Posterior cingulate gyrus (tissue), 11 donors: ENCODE results near the gene WIPI1.
A peak's percentile ranks its signal among the peaks of the same experiment; 100 is the strongest.

Source experiments
- DNase-seq, 10 donors: peaks; one replicate each; pipeline versions ENCODE4 v3.0.0 to v3.0.0-alpha.2; 2020 to 2021; ENCODE audit warnings: mixed read lengths in 3 of 10
- intact Hi-C: fragments of 100-400 bp; cut with DNase I; formaldehyde crosslinking; loops from one replicate; pipeline ENCODE4 v1.15.1; 2023

Gene WIPI1

GRCh38 chr17:68441070-68441770, 16.1 kb downstream of the WIPI1 start:
- intact Hi-C loops = no loop called here
- DNase-seq = no peak

DNA sequence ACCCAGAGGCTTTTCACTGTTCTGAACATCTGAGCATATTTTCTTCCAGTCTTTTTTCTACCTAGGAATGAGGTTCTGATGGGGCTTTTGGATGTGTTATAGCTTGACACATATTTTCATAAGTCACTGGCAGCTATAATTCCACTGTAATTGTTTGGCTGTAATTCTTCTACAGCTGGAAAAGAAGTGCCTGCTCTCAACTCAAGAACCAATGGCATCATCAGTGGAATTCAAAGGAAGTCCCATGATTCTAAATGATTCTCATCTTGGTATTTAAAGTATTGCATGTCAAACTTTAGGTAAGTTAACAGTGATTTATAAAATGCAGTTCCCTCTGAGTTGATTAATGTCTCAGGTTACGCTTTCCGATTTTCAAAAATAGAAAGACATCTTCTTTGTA, 16.8 kb downstream of the WIPI1 start:
- intact Hi-C loops = no loop called here
- no peak for DNase-seq

GRCh38 chr17:68439656-68440290, 17.5 kb downstream of the WIPI1 start:
- no peak for DNase-seq
- intact Hi-C loops = loop anchor here (5.0 to 10.0 kb wide), 2 partner anchors 177 to 265 kb away; no protein-coding TSS in a partner anchor

DNA sequence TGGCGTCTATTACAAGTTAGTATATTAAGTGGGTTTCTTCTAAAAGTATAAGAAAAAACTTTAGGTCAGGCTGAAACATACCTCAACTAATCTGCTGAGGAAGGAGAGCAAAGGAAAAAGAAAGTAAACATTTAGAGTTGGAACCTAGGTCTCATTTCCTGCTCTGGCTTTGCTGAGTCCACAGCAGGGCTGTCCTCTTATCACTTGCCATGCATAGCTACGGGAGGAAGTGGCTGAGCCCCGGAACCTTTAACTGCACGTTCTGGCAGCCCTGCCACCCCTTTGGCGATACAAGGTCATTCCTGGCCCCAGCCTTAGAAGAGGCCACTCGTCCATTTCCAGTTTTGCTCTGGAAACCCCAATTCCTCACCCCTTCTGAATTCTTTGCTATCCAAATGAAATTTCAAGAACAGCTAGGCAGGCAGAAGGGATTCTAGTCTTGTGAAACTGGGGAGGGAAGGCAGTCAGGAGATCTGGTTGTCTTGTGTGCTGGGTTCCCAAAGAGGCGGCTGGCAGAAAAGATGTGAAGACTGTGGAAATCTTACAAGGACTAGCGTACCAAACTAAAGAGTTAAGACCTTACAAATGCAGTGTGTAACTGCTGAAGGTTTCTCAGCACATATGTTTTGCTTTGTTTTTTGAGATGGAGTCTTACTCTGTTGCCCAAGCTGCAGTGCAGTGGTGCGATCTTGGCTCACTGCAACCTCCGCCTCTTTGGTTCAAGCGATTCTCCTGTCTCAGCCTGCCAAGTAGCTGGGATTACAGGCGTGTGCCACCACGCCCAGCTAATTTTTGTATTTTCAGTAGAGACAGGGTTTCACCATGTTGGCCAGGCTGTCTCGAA, 19.1 kb downstream of the WIPI1 start:
- intact Hi-C loops = loop anchor here (5.0 to 10.0 kb wide), 2 partner anchors 176 to 263 kb away; no protein-coding TSS in a partner anchor
- DNase-seq = no peak

GRCh38 chr17:68435876-68436842, 21.1 kb downstream of the WIPI1 start:
- DNase-seq = peak in 7 of 10 donors; percentile 61 to 91 (median 69)
- intact Hi-C loops = loop anchor here (5.0 to 10.0 kb wide), 2 partner anchors 174 to 261 kb away; no protein-coding TSS in a partner anchor

DNA sequence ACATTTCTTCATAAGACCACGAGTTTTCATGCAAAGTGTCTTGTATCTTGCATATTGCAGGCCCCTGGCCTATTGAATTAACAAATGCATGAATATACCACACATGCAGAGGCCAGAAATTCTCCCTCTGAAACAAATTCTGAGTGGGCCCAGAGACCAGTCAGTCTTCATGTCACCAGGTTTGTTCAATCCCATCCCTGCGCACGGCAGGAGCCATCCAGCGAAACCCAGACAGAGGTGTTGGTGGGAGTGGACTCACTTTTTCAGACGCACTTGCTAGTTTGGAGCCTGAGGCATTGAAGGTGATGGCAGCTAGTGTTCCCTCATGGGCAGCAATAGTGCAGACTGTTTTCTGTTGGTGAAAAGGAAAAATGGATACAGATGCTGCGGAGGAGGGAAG, 21.9 kb downstream of the WIPI1 start:
- no peak for DNase-seq
- intact Hi-C loops = loop anchor here (5.0 to 10.0 kb wide), 2 partner anchors 173 to 261 kb away; no protein-coding TSS in a partner anchor

GRCh38 chr17:68433911-68434508, 23.3 kb downstream of the WIPI1 start:
- intact Hi-C loops = loop anchor here (10.0 kb wide), 1 partner anchor 259 kb away; no protein-coding TSS in a partner anchor
- DNase-seq = peak in 2 of 10 donors; percentile 48 to 79

GRCh38 chr17:68433211-68433610, 24.1 kb downstream of the WIPI1 start:
- intact Hi-C loops = loop anchor here (10.0 kb wide), 1 partner anchor 258 kb away; no protein-coding TSS in a partner anchor
- no peak for DNase-seq

DNA sequence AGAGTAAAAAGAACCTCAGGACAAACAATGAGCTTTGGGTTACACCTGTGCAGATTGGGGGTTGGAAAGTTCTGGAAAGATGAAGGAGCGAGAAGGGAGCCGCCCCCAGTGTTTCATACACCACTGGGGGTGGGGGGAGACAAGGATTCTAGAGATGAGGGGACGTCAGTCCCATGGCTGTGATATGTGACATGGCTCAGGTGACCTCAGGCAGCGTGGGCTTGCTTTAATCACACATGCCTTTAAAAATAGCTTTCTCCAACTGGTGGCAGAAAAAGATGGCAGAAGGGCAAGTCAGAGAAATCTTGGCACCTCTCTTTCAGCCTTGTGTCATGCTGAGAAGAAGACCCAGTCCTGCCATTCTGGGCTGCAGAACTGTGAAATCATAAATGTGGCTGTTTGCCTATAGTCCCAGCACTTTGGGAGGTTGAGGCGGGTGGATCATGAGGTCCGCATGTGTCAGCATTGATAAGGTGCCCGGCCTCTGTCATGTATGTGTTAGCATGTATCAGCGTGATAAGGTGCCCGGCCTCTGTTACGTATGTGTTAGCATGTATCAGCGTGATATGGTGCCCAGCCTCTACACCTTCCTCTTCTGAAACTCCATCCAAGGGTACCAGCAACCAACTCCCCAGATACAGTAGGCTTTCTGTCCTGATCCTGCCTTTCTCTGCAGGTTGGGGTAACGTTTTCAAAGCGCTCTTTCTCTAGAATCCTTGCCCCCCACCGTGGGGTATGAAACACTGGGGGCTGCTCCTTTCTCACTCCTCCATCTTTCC, 25.0 kb downstream of the WIPI1 start:
- DNase-seq = no peak
- intact Hi-C loops = loop anchor here (10.0 kb wide), 1 partner anchor 257 kb away; no protein-coding TSS in a partner anchor

DNA sequence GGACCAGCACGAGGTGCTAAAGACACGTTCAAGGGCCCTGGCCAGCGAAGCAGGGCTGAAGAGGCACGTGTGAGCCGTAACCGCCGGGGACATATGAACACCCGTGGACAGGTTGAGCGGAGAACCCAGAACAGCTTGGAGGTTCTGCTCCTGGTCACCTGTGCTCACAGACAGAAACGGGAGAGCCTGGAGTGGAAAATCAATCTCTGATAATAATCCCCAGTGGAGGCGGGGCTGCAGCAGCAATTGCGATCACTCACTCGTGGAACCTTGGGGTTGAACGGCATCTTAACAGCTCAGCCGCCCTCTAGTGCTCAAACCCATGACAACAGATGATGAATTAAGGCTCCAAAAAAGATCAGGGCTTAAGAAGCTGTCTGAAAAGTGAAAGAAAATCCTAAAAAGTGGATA, 25.6 kb downstream of the WIPI1 start:
- intact Hi-C loops = loop anchor here (10.0 kb wide), 1 partner anchor 257 kb away; no protein-coding TSS in a partner anchor
- no peak for DNase-seq

DNA sequence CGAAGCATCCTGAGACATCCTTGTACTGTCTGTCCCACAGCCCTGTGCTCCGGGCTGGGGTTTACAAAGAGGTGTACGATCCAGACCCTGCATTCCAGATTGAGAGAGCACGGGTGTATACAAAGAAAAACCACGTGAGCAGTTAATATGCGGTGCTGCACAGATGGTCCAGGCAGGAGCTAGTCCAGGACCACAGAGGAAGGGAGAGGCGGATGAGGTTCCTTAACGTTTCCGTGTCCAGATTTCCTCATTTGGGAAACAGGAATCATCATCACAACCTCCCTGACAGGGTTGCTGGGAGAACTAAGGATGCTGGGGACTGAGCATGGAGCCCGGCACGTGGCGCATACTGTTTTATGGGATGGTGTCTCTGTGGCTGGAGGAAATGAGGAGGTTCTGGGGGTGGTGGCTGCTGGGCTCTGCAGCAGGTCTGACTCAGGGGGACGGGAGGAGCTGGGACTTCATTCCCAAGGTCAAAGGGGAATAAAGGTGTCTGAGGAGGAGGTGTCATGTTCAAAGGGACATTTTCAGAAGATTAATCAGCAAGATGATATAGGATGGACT, 26.2 kb downstream of the WIPI1 start:
- no peak for DNase-seq
- intact Hi-C loops = loop anchor here (10.0 kb wide), 1 partner anchor 256 kb away; no protein-coding TSS in a partner anchor

DNA sequence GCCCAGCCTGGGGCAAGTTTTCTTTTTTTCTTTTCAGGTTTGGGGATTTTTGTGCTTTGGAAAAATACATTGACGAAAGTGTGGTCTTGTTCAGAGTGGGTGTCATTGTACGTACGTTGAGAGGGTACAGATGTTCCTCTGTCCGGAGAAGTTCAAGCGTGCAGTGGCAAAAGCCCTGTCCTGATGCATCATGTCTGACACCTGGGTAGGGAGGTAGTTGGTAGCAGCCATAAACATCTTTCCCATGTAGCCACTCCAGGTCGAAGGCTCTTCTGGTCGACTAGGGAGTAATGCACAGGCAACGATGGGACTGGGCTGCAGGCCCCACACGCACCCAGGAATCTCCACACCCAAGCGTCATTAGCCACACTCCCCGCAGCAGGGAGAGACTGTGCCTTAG, 27.4 kb downstream of the WIPI1 start:
- no peak for DNase-seq
- intact Hi-C loops = loop anchor here (10.0 kb wide), 1 partner anchor 255 kb away; no protein-coding TSS in a partner anchor

GRCh38 chr17:68428498-68429172, 28.7 kb downstream of the WIPI1 start:
- DNase-seq = no peak
- intact Hi-C loops = no loop called here

DNA sequence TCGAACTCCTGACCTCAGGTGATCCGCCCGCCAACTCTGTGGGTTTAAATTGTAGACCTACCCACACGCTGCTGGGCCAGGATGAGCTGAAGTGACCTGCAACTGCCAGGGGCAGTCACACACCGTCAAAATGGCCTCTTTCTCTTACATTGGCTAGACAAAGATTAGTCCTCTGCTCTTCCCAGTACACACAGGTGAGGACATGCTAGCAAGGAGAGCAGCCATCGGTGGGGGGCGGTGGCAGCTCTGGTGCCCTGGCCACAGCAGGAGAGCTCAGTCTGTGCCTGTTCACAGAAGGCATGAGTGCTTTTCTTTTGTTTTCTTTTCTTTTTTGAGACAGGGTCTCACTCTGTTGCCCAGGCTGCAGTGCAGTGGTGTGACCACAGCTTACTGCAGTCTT, 29.7 kb downstream of the WIPI1 start:
- no peak for DNase-seq
- intact Hi-C loops = no loop called here

- no peak for DNase-seq
- intact Hi-C loops = no loop called here
Observed at GRCh38 chr17:68425979-68426378, 31.3 kb downstream of the WIPI1 start.

DNA sequence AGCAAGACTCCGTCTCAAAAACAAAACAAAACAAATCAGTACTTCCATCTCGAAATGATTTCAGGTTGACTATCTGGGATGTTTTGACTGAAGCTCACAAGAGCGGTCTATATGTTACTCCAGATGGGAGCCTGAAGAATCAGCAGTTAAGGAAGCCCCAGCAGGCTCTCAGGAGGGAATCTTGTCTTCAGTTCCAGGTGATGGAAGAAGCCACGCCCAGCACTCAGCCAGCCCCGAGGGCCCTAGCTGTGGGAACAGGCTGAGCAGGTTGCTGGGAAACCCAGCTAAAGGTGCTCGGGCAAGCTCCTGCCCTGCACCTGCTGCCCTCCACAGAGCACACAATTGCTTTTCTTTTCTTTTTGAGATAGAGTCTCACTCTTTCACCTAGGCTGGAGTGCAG, 32.4 kb downstream of the WIPI1 start:
- no peak for DNase-seq
- intact Hi-C loops = no loop called here

- intact Hi-C loops = no loop called here
- no peak for DNase-seq
Observed at GRCh38 chr17:68424203-68424602, 33.1 kb downstream of the WIPI1 start.
